Renal cortical epithelial cell (primary cell): ENCODE measurements around the gene BCAS1. TPM values are rescaled to one million over a fixed set of nuclear protein-coding genes. Genes with fewer than 3 reads are reported as not detected.
"Not testable (repeated sequence)": the region's sequence is repeated elsewhere in the genome, so short reads cannot be mapped to it uniquely, and the experiment has no call there.

Experiments used
- DNase-seq: peaks from one replicate; pipeline ENCODE4 v3.0.0-alpha.2; 2011; ENCODE audit warnings: low read depth
- total RNA-seq: library from RNA; depleted of rRNA; stranded (reverse); fragments of >200 nt; gene quantifications from 2 replicates; pipeline ENCODE4 v1.2.3, GENCODE V29; 2014

BCAS1 gene
- total RNA-seq, 1 donor from 2014 or later: 0.10 TPM

DNA sequence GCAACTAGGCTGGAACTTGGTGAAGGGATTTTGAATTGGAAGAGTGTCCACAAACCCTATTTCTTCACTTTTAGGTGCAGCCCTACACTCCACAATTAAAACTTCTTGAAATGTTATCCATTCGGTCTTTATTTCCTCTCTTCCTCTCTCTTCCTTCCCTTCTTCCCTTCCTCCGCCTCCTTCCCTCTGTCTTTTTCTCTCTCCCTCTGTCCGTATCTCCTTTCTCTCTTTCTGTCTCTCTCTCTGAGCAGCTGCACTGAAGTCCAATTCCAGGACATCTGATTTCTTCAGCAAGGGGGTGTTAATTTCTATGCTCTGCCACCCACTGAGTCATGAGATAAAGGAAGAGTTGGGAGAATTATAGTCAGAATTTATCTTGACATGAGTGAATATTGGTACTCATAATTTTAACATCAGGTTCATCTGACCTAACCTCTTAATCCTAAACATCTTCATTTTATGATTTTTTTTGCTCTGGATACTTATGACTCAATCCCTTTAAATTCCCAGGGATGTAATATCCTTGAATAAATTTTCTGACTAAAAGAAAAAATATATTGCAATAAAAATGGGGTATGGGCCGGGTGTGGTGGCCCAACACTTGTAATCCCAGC lies 84.2 kb downstream of the BCAS1 start:
- DNase-seq: no peak

DNA sequence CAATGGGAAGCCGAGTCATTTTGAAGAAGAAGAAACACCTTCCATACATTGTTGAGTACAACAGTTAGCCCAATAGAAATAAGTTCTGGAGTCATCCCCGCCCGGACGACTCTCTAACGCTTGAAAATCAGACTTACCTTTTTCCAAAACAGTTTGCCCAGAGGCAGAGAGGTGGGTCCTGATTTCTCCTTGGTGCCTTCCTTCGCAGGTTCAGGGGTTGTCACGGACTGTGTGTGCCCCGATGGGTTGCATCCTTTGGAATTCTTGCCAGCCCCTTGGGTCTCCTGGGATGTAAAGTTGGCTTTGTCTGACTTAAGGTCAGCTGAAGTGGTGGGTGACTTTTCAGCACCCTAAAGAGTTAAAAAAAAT lies 85.3 kb downstream of the BCAS1 start:
- DNase-seq: no peak

DNA sequence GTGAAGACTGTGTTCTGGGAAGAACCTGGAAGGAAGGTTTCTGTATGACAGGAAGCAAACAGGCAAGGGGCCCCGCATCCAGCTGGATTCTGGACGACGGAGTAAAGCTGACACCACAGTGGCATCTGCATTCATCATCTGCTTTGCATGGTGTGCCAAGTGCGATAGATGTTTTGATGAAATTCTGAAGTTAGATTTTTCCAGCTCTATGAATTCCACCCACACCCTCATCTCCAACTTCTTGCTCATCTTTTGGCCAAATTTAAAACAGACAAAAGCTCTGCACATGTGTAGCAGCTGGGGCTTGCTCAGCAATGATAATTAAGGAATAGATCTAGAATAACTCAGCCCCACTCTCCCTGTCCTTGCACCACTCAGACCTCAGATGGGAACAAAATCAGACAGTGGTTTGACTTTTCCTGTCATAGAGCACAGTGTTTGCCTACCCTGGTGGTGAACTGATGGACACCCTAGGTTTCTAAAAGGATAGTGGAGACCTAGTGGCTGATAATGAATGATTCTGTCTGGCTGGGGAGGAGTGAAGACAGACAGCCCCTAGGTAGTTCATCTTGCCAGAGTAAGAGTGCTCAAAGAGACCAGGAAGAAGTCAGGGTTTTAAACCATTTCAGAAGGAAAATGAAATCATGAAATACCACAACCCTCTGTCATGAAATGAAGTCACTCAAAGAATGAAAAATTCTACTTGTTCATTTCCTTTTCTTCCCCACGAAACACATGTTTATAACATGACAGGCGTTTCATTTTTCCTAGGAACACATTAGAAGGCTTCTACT lies 85.8 kb downstream of the BCAS1 start:
- no peak for DNase-seq

DNA sequence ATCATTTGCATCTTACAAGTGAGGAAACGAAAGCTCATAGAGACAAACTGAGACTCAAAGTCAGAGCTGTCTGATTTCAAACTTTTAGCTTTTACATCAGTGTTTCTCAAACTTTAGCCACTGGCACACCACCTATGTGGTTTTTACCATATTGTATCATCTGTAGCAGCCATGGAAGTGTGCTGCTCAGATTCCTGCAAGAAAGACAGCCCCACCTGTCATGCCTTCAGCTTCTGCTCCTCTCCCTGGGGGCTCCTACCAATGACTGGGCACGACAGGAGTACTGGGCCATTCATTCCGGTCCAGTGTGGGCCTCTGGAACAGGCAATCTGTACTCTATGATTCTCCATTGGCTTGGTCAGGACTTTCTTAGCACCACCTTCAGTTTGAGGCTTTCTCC lies 87.0 kb downstream of the BCAS1 start:
- no peak for DNase-seq

DNA sequence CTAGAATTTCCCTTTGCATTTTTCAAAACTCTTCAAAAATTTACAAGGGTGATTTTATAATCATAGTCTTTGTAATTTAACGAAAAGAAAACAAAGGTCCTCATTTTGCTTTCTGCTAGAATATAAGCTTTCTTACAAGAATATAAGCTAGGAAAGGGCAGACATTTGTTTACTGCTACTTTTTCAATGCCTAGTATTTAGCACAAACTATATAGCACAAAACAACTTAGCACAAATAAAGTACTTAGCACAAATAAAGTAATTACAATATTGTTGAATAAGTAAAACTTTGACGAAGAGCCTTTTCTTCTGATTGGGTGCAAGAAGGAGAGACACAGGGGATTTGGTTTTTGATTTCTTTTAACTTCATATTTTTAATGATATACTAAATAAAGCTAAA lies 87.8 kb downstream of the BCAS1 start:
- no peak for DNase-seq

DNA sequence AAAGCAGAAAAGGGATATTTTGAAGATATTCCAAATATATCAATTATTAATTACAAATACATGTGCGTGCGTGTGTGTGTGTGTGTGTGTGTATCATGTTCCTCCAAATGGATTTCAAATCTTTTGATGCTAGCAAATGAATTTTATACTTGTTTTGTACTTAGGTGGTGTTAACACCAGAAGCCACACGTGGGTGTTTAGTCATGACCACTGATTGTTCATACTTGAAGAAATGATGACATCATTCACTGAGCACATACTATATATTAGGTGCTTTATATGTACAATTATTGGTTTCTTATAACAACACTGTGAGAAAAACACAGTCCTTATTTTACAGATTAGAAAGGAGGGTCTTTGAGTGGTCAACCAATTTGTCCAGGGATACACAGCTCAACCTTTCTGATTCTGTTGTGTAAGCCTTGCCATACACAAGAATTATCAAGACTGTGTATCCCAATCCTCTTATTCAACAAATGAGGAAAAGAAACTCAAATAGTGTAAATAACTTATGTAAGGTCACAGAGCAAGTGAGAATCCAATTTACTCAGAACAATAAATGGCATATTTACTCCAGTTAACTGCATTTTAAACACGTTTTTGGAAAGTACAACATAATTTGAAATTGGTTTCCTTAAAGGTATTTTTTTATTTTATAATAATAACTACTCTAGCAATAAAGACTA lies 88.5 kb downstream of the BCAS1 start:
- no peak for DNase-seq

DNA sequence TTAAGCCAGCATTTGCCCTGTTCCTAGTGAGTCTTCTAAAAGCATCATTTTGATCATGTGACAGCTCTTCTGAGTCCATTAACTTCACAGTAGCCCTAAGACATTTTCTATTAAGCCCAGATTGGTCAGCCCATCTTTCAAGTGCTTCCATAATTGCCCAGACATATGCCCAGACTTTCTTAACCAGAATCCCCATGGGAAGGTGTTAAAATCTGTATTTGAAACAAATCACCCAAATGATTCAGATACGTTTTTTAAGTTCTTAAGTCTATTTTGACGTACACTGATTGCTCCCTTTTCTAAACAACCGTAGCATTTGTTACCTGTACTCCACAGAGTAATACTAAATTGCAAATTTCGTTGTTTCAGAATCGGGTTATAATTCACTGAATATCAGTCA lies 89.3 kb downstream of the BCAS1 start:
- no peak for DNase-seq

DNA sequence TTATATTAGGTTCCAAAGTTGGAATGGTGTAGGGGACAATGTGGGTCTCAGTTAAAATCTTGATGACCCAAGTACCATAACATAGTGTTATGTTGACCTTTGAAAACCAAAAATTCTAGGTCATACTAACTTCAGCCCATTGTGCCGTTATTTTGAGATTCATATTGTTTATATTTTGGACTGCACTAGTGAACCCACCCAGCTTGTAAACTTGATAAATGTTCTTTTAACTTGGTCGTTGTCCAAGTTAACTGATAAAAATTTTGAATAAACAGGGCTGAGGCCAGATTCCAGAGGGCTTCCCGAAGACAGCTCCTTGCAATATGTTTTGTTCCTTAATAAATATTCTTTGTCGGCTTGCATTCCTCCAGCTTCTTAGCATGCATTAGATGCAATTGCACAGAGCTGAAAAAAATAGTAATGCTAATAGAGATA lies 90.3 kb downstream of the BCAS1 start:
- DNase-seq: no peak

DNA sequence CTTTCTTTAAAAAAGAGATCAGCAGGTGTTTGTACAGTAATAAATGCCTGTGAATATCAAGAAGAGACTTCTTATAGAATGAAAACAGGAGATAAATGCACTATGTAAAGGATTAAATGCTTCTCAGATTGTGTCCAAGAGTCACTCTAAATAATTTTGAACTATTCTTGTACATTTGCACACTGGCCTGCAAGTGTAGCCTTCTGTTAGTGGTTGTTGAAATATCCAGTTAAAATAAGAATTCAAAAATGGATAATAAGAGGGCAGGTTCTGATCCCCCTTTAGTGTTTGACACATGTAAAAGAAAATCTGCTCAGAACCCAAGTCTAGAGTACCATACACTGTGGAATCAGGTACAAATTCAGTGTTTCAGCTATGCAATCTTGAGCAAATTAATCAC lies 91.9 kb downstream of the BCAS1 start:
- no peak for DNase-seq

DNA sequence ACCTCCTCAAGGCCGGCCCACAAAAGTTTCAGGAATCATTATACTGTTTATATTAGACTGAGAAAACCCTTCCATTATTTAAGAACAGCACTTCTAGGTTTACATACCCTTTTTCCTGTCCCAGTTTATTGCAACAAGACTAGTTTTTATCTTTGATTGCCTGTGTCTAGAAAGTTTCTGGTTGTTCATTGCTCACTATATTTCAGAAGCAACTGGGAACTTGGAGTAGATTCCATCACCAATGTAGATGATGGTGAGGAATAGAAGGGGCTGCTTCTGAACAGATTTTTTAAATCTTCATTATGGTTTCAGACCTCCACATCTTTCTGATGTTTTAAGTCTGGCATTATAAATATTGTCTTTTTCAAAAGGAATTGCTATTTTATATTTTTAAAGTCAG lies 93.0 kb downstream of the BCAS1 start:
- no peak for DNase-seq

DNA sequence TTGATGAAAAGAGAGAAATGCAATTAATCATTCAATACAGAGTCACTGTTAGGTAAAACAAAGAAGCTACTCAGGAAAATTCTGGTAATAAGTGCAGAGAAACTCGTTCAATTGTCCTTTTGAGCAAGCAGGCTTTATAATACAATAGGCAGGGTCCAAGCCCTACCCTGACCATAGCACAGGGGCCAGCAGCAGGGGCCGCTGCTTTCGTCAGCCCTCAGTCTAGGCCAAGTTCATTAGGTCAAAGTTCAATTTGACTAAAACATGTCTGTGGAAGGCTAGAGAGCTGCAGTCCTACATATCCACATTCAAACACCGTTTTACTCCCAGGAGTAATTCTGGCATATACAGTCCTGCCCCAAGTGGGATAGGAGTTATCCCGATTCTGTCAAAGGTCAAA lies 94.6 kb downstream of the BCAS1 start:
- DNase-seq: no peak

DNA sequence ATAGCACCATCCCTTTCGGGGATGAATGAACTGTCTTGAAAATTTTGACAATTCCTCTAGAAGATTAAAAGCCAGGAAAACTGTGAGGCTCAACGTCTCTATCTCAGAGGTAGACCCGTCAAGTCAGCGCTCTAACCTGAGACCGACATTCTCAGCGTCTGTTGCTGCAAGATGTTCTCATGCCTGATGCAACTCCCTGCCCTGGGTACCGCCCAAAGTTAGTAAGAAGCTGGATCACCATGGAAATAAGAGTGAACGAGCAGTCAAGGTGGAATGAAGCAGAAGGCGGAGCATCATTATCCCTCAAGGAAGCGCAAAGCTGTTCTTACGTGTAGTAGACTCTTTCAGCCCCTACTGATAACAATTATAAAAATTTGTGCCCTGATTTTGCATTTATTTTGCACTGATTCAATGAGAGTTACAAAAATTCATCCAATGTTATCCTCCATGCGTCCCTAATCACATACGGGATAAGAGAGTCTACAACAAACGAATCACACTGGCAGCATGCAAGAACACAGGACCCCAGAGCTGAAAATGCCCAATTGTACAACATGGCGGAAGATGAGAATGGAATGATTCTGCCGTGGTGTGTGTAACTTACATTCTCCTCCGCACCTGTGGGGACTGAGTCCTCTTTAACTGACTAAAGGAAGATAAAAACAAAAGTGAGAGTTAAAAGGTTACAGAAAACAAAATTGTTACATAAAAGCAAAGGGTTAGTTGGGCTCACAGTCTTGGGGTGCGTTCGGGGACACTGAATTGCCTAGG lies 95.4 kb downstream of the BCAS1 start:
- no peak for DNase-seq

DNA sequence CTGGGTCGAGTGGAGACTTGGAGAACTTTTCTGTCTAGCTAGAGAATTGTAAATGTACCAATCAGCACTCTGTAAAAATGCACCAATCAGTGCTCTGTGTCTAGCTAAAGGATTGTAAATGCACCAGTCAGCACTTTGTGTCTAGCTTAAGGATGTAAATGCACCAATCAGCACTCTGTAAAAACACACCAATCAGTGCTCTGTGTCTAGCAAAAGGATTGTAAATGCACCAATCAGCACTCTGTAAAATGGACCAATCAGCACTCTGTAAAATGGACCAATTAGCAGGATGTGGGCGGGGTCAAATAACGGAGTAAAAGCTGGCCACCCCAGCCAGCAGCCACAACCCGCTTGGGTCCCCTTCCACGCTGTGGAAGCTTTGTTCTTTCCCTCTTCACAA lies 96.5 kb downstream of the BCAS1 start:
- DNase-seq: not testable (repeated sequence)

DNA sequence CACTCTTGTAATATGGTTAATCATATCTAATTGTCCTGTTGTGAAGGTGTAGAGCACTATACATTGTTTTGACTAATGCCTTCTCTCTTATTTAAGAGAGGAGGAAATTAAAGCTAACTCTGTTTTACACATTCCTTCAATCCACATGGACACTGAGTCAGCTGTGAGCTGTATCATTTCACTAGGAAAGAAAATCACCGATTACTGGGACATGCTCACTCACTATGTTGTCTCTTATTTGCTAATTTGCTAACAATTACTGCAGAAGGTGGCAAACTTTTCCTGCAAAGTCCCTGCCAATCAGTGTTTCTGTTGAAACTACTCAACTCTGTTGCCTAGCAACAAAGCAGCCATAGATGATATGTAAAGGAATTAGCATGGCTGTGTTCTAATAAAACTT lies 98.2 kb downstream of the BCAS1 start:
- DNase-seq: no peak

DNA sequence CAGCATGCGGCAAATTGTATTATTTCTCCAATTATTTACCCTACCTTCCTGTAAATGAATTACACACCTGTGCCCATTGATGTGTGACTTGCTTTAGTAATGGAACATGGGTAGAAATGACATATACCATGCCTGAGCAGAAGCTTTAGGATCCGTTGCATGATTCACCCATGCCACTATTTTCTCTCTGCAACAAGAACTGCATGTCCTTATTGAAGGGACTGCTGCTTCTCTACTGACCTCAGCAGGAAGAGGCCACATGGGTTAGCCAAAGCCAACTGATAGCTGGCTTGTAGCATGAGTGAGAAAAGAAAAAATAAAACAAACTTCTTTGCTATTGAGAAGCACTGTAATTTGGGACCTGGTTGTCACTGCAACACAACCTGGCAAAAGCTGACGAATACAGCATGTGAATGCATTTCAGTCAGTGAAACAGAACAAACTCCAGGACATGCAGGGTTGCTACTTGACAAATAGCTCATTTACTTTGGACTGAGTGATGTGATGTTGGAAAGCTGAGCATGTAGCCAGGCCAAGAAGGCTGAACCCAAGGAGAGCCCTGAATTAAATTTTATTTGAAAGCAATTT lies 99.2 kb downstream of the BCAS1 start:
- DNase-seq: no peak

DNA sequence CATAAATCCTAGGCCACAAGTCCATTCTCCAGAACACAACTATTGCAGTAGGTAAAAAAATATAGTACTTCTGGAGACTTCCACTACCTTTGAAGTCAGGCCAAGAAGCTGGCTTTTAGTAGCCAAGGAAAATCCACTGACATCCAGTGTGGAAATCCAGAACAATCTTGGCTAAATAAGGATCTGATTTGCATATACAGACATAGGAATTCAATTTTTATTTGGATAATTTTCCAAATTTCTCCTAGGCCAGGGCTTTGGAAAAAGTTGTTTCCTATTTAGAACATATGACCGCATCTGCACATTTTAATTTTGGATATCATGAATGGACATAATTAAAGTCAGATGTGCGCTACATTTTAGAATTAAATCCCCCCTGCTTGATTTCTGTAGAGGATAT lies 100.2 kb downstream of the BCAS1 start:
- DNase-seq: no peak

DNA sequence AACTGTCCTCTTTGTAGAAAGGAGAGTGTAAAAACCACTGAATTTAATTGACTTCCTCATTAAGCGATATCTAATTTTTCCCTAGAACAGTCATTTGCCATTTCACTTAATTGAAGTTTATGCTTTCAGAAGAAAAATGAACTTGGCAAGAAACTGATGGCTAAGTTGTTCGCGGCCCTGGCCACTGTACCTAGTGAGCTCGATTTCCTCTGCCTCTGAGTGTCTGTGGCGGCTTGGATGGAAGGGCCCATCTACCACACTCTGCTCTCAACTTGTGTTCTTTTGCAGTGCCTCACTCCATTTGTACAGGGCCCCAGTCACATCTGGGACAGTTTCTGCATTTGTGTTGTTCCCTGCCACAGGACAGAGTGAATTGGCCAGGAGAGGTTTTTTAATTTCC lies 102.9 kb downstream of the BCAS1 start:
- no peak for DNase-seq

DNA sequence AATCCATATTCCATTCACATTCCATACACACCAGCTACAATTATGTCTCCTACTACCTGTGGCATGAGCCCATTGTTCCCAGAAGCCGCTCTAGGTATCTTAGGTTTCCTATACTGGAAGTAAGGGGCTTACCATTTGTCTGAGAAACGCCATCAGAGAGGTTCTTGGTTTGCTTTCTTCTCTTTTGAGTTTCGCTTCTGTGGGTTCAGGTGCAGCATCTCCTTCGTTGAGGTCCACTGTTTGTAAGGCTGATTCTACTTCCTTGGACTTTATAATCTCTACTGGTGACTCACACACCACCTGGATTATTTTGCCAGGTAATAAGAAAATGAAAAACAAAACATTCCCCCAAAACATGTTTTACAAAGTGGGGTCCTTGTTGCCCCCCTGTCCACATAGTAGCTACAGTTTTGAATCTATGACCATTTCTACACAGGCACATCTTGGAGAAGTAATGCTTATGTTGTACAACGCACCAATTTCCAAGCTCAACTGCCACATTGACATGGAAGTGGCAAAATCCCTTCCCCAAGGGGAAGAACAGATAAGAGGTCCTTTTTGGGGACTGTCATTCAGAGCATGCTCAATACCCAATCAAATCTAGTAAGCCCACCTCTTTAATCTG lies 103.5 kb downstream of the BCAS1 start:
- DNase-seq: no peak

DNA sequence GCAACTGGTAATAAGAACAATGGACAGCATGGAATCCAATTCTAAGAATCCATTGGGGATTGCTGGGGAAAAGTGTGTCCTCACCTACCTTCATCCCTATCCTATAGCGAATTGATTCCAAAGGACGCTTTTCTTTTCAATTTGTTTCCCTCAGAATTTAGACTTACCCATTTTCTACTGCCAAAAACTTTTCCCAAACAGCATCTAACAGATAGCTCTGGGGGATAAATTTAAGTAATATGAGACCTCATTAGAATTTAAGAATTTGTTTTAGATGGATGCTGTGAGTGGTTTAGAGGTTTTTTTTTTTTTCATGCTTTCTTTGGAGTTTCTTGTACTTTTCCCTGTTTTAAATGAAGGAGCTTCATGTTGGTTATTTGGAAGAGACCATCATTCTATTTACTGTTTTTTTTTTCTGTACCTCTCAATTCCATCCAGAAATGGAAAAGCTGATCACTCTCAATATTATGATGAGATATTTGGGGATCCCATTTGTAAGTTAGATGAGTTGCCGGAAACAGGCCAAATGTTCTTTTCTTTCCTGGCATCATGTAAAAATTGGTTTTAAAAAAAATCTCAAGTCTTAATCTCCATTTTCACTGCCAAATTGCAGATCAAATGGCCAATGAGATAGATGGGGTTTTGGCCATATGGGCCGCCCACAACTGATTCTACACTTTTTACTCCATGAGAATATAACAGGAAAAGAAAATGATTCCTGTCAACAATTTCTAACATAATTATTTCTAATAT lies 105.7 kb downstream of the BCAS1 start:
- DNase-seq: no peak

DNA sequence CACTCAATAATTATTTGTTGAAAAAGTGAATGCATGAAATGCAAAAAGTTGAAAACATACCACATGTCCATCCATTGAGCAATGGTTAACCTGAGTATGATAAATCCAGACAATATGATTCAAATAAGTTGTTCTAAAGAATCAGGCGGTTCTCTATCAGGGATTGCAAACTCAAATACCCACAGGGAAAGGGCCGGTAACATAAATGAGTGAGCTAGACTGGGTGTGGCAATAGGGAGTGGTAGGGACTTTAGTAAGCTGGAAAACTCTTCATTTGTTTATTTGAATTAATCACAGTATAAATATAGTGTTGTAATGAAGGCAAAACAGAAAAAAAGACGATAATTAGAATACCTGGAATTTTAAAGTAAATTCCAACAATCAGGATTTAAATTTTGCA lies 106.3 kb downstream of the BCAS1 start:
- no peak for DNase-seq

DNA sequence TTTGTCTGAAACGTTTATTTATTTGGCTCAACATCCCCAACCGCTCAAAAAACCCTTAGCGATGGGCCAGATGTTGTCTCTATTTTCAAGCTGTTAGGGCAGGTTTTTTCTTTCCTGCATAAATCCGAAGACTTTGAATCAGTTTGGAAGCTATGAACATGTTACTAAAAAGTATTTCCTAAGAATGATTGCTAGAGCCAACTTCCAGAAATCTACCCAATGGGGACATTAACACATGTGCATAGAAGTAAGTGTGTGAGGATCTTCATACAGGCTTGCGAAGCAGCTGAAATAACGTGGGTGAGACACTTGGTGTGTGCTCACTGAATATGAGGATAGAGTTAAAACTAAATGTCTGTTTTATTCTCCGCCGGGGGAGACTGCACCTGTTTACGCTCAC lies 106.8 kb downstream of the BCAS1 start:
- no peak for DNase-seq
